ENCODE results near the gene CHRNE. TPM values are rescaled to one million over a fixed set of nuclear protein-coding genes. Genes with fewer than 3 reads are reported as not detected.

CHRNE gene
- total and polyA plus RNA-seq, 2 experiments from 2014 or later = 0.24 to 1.2 TPM

- DNase-seq (ENCODE audit: low spot score) (no peak), ATAC-seq (no peak)
- H3K4me3 ChIP-seq = peak overlapping the region; percentile 96
- H3K9me2 ChIP-seq (ENCODE audit: insufficient read depth) = no peaks in the 10 kb centered on the region
- peaks cover 41% of the 10 kb centered on the region for H3K4me1 ChIP-seq (ENCODE audit: insufficient read depth)
- Mint-ChIP-seq H3K4me3 (peak overlapping the region; percentile 92), H3K36me3 (ENCODE audit: low read depth) (peaks cover 56% of the 10 kb centered on the region), H3K27me3 (ENCODE audit: insufficient read depth, low read depth, poor library complexity) (peaks cover 37% of the 10 kb centered on the region), H3K9me3 (no peaks in the 10 kb centered on the region; the same call in 2 of the 3 replicates), H3K4me1 (peaks cover 42% of the 10 kb centered on the region), H3K27ac (peak overlapping the region; percentile 80)
- H2AFZ ChIP-seq = no peak overlapping the region
- peak overlapping the region; percentile 100 for H3K27ac ChIP-seq (ENCODE audit: low read depth)
- H3K36me3 ChIP-seq (ENCODE audit: insufficient read depth) = peaks cover 21% of the 10 kb centered on the region
- peaks cover 22% of the 10 kb centered on the region for H4K20me1 ChIP-seq (replicated peaks; ENCODE audit: insufficient read depth)
- peak overlapping the region; percentile 96 for H3K4me2 ChIP-seq
- peaks cover 47% of the 10 kb centered on the region for H3F3A ChIP-seq (replicated peaks; ENCODE audit: low read depth)
- no peaks in the 10 kb centered on the region for H3K27me3 ChIP-seq (ENCODE audit: insufficient read depth)
- peaks cover 44% of the 10 kb centered on the region for H3K79me2 ChIP-seq (replicated peaks; ENCODE audit: insufficient read depth)
- TF ChIP-seq EZH2 (IDR thresholded peaks at IDR 0.05; ENCODE audit: low read depth, unreplicated experiment) = no peak
- no peak for TF ChIP-seq NANOG (IDR thresholded peaks at IDR 0.05; ENCODE audit: borderline replicate concordance)
- no peak for TF ChIP-seq EZH2phosphoT487 (IDR thresholded peaks at IDR 0.05; ENCODE audit: unreplicated experiment)
- TF ChIP-seq ZNF331 (CRISPR knock-in tag; IDR thresholded peaks at IDR 0.05; ENCODE audit: low read depth) = no peak
- TF ChIP-seq CREB1 (CRISPR knock-in tag; IDR thresholded peaks at IDR 0.05; ENCODE audit: low read depth) = no peak
- no peak for TF ChIP-seq ZNF114 (CRISPR knock-in tag; IDR thresholded peaks at IDR 0.05)
- no peak for TF ChIP-seq CTCF (conservative IDR thresholded peaks at IDR 0.05; ENCODE audit: low read depth in 2 of 2)
- no peak for TF ChIP-seq POLR2AphosphoS5 (IDR thresholded peaks at IDR 0.05; ENCODE audit: low read depth)
- no peak for TF ChIP-seq ETS1 (IDR thresholded peaks at IDR 0.05)
- TF ChIP-seq, protein P1, sequence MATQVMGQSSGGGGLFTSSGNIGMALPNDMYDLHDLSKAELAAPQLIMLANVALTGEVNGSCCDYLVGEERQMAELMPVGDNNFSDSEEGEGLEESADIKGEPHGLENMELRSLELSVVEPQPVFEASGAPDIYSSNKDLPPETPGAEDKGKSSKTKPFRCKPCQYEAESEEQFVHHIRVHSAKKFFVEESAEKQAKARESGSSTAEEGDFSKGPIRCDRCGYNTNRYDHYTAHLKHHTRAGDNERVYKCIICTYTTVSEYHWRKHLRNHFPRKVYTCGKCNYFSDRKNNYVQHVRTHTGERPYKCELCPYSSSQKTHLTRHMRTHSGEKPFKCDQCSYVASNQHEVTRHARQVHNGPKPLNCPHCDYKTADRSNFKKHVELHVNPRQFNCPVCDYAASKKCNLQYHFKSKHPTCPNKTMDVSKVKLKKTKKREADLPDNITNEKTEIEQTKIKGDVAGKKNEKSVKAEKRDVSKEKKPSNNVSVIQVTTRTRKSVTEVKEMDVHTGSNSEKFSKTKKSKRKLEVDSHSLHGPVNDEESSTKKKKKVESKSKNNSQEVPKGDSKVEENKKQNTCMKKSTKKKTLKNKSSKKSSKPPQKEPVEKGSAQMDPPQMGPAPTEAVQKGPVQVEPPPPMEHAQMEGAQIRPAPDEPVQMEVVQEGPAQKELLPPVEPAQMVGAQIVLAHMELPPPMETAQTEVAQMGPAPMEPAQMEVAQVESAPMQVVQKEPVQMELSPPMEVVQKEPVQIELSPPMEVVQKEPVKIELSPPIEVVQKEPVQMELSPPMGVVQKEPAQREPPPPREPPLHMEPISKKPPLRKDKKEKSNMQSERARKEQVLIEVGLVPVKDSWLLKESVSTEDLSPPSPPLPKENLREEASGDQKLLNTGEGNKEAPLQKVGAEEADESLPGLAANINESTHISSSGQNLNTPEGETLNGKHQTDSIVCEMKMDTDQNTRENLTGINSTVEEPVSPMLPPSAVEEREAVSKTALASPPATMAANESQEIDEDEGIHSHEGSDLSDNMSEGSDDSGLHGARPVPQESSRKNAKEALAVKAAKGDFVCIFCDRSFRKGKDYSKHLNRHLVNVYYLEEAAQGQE (IDR thresholded peaks at IDR 0.05; ENCODE audit: unreplicated experiment) = no peak
- no peak for TF ChIP-seq JUNB (IDR thresholded peaks at IDR 0.05; ENCODE audit: unreplicated experiment)
- no peak for TF ChIP-seq STAT1 (IDR thresholded peaks at IDR 0.05; ENCODE audit: unreplicated experiment)
- TF ChIP-seq, protein P2, sequence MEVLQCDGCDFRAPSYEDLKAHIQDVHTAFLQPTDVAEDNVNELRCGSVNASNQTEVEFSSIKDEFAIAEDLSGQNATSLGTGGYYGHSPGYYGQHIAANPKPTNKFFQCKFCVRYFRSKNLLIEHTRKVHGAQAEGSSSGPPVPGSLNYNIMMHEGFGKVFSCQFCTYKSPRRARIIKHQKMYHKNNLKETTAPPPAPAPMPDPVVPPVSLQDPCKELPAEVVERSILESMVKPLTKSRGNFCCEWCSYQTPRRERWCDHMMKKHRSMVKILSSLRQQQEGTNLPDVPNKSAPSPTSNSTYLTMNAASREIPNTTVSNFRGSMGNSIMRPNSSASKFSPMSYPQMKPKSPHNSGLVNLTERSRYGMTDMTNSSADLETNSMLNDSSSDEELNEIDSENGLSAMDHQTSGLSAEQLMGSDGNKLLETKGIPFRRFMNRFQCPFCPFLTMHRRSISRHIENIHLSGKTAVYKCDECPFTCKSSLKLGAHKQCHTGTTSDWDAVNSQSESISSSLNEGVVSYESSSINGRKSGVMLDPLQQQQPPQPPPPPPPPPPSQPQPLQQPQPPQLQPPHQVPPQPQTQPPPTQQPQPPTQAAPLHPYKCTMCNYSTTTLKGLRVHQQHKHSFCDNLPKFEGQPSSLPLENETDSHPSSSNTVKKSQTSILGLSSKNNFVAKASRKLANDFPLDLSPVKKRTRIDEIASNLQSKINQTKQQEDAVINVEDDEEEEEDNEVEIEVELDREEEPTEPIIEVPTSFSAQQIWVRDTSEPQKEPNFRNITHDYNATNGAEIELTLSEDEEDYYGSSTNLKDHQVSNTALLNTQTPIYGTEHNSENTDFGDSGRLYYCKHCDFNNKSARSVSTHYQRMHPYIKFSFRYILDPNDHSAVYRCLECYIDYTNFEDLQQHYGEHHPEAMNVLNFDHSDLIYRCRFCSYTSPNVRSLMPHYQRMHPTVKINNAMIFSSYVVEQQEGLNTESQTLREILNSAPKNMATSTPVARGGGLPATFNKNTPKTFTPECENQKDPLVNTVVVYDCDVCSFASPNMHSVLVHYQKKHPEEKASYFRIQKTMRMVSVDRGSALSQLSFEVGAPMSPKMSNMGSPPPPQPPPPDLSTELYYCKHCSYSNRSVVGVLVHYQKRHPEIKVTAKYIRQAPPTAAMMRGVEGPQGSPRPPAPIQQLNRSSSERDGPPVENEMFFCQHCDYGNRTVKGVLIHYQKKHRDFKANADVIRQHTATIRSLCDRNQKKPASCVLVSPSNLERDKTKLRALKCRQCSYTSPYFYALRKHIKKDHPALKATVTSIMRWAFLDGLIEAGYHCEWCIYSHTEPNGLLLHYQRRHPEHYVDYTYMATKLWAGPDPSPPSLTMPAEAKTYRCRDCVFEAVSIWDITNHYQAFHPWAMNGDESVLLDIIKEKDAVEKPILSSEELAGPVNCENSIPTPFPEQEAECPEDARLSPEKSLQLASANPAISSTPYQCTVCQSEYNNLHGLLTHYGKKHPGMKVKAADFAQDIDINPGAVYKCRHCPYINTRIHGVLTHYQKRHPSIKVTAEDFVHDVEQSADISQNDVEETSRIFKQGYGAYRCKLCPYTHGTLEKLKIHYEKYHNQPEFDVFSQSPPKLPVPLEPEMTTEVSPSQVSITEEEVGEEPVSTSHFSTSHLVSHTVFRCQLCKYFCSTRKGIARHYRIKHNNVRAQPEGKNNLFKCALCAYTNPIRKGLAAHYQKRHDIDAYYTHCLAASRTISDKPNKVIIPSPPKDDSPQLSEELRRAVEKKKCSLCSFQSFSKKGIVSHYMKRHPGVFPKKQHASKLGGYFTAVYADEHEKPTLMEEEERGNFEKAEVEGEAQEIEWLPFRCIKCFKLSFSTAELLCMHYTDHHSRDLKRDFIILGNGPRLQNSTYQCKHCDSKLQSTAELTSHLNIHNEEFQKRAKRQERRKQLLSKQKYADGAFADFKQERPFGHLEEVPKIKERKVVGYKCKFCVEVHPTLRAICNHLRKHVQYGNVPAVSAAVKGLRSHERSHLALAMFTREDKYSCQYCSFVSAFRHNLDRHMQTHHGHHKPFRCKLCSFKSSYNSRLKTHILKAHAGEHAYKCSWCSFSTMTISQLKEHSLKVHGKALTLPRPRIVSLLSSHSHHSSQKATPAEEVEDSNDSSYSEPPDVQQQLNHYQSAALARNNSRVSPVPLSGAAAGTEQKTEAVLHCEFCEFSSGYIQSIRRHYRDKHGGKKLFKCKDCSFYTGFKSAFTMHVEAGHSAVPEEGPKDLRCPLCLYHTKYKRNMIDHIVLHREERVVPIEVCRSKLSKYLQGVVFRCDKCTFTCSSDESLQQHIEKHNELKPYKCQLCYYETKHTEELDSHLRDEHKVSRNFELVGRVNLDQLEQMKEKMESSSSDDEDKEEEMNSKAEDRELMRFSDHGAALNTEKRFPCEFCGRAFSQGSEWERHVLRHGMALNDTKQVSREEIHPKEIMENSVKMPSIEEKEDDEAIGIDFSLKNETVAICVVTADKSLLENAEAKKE (CRISPR knock-in tag; IDR thresholded peaks at IDR 0.05) = no peak
These were observed 44.1 kb upstream of the CHRNE start for GRCh38 chr17:4947010-4947410.
